Effector CD4-positive, alpha-beta T cell (primary cell): ENCODE data around the gene ADCY1.

Experiments used
- DNase-seq: peaks from one replicate; pipeline ENCODE4 v3.0.0-alpha.2; 2020

The ADCY1 gene

DNA sequence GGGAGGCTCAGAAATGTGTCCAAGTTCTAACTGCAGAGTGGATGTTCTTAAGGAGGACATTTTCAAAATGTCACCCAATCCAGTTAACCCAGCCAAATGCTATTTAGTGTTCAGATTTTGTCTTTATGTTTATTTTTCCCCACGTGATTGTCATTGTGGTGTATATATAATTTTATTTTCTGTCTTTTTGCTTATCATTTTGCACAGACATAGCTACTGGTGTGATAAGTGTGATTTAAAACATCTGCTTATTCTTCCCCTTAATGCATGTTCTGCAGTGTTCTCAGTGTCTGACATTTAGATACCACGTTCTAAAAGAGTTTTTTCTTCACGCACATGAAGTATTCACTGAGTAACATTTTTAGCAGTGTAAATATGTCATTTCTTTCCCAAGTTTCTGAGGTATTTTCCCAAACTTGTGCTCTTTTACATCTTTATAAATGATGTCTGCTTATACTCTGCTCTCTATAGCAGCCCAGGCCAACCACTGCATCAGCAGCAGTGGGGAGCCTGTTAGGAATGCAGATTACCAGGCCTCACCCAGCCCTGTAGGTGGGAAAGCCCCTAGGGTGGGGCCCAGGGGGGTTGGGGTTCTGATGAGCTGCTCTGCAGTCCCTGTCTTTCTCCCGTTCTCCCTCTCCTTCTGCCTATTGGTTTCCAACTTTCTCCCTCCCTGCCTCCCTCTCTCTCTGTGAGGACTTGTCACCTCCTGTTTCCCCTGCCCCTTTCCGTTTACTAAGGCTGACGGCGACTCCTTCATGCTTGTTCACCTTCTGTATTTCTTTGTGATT, 20.8 kb downstream of the ADCY1 start:
- no peak for DNase-seq

DNA sequence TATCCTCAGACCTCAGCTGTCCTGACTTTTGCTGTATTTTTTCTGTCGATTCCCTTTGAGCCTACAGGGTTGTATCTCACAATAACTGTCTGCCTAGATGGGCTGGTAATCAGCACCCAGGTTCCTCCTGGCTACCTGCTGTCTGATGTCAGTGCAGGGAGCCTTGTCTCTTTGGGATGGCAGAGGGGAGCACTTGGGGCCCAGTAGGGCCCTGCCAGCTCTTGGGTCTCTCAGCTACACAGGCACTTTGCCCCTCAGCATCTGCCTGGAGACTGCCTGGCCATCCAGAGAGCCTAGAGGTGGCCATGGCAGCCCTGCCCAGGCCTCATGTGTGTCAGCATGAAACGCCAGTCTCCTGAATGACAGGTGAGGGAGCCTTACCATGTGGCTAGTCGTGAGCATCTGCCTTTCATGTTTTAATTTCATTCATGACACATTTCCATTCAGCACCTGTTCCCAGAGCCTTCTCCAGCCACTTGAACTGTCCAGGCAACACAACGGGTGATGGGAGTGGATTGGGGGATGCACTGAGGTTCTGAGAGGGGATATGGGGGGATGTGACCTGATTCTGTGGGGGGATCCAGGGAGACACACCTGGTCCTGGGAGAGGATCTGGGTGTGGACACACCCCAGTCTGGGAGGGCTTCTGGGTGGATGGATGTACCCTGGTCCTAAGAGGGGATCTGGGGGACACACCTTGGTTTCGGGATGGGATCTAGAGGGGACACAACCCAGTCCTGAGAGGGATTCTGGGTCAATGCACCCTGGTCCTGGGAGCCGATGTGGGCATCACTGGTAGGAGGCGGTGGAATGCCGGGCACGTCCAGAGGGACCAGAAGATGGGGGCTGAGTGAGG, 21.9 kb downstream of the ADCY1 start:
- DNase-seq: no peak

DNA sequence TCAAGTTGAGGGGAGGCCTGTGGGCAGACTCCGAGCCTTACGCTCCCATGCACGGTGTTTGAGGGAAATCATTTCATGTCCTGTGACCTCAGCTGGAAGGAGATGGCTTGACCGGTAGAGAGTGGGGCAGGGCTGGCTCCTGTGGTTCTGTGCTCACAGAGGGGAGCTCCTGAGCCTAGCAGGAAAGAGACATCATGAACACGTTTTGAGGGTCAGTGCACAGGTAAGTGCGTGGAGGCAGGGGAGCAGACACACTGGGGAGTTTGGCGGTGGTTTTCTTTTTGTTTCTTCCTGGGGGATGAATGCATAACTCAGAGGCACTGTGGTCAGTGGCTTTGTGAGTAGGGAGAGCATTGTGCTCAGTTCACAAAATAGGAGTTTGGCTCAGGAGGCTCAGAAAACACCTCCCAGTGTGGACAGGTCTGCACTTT, 22.5 kb downstream of the ADCY1 start:
- no peak for DNase-seq

DNA sequence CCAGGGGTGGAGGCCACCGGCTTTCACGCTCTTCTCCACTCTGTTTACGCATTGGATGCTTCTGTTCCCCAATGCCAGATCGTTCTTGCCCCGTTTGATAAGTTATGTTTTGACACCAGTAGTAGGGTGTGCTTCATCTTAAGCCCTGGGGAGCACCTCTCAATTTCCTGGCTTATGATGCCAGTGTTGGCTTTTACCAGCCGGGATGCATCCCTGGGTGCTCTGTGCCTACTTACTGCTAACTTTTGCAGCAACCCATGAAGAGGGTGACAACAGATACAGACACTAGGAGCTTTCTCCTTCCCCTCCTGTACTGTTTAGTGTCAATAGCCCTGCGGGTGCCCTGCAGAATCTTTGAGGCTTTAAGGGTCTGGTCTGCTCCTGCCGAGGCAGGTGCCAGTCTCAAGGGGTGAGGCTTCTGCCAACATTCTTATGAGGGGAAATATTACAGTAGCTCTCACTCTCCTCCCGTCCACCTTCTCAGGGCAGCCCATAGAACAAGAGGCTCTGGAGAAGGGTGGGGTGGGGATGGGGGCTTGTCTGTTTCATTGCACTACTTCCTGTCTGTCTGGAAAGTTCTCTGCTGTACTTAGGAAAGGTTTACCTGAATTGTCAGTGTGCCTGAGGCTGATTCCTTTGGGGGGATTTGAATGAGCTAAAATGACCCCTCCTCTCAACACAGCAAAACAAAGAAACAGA, 23.3 kb downstream of the ADCY1 start:
- DNase-seq: no peak

DNA sequence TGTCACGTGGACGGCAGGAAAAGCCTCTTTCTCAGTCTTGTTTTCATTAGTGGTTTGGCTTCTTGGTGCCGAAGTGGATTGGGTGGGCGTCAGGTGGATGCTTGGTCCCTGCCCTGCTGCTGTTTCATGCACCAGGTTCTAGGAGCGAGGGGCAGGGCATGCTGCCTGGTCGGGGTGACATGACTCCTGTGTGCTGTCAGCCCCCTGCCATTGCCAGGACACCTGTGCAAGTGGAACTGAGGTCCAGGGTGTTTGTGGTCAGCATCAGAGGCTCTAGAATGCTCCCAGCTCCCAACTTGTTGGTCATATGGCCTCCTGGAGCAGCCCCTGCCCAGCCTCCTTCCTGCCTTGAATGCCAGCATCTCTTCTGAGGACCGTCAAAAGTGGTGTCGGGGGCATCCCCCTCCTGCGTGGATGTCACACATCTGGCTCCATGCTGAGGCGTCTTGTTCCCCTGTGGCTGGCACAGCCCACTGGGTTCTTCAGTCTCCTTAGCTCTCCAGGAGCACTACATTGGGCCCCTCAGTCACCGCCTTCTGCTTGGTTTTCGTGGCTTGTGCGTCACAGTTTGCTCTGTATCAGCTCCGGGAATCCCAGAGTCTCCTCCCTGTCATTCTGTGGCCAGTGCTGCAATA, 24.8 kb downstream of the ADCY1 start:
- DNase-seq: no peak

DNA sequence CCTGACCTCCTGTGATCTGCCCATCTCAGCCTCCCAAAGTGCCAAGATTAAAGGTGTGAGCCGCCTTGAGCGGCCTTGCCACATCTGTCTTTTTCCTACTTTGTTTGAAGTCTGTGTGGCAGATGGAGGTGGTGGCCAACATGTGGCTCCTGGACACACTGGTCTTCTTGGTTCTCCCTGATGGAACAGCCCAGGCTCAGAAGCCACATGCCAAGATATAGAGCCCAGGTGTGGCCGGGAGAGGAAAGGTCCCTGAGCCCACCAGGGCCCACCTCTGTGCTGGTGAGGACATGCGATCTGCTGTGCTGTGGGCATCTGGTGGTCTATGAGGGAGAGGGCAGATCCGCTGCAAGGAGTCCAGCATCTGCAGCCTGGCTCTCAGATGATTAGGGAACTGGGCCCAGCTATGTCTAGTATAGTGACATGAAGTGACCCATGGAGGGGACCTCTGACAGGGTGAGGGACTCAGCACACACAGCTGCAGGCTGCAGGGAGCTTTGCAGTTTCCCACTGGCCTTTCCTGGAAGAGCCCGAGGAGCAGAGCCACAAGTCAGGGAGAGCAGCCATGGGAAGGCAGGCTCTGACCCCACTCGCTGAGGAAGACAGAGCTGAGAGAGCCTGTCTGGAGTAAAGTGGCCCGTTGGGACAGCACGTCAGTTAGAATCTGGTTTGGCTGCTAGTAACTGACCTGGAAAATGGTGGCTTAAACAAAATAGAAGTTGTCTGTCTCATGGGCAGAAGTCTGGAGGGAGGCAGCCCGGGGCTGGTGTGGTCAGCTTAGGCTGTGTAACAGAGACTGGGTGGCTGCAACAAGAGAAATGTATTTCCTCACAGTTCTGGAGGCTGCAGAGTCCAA, 25.9 kb downstream of the ADCY1 start:
- DNase-seq: no peak

DNA sequence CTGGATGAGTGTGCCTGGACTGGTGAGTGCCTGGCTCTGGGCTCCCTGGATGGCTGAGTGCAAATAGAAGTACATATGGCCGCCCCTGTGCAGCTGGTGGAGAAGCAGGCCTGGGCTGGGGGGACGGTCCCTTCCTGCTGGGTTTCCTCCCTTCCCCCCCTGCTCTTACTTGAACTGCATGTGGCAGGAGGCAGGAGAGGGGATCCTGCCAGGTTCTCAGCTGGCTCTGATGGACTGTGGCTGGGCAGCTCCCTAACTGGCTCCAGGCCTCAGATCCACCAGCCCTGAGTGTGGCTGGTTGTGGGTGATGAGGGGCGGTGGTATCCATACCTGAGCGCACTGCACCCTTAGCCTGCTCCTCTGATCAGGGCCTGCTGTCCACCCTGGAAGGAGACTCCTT, 26.9 kb downstream of the ADCY1 start:
- no peak for DNase-seq

DNA sequence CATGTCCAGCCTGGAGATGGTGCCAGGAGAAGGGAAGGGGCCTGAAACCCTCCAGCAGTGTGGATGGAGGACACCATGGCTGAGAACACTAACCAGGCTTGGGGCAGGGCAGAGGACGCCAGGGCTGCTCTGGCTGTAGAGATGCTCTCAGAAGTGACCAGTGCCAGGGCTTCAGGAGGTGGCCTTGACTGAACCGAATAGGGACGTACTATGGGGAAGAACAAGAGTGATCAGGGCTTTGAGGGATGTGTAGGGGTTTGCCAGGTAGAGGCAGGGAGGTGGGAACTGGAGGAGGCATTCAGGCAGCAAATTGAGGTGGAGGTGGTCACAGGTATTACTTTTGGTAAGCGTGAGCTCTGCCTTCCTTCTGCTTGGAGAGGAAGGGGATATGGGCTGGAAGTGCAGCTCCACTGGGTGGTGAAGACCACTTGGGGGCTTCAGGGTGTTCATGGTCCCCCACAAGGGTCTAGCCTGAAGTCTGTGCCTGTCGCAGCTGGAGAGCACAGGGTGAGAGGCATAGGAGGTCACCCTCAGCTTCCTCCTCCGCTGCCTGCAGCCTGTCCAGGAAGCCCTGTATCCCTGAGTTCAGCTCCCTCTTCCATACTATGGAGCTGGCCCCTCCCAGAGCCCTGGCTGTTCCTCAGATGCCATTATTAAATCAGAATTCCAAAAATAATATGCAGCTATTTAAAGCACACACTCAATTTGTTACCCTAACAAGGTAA, 27.8 kb downstream of the ADCY1 start:
- DNase-seq: no peak

DNA sequence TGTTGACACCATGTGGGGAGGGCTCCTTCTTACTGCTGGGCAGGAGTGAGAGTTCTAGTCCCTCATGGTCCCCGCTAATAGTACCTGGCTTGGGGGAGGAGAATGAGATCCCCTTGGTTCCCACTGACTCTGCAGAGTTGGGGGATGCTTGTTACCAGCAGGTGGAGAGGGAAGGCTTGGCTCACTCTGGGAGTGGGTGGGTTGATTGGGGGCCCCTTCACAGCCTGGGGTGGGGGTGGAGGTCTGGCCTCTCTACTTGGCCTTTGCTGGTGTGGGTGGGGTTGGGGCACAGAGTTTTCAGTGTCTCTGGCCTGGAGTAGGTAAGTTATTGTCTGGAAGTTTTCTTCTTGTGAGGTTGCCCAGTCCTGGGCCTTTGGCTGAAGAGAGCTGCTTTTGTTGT, 31.9 kb downstream of the ADCY1 start:
- no peak for DNase-seq

DNA sequence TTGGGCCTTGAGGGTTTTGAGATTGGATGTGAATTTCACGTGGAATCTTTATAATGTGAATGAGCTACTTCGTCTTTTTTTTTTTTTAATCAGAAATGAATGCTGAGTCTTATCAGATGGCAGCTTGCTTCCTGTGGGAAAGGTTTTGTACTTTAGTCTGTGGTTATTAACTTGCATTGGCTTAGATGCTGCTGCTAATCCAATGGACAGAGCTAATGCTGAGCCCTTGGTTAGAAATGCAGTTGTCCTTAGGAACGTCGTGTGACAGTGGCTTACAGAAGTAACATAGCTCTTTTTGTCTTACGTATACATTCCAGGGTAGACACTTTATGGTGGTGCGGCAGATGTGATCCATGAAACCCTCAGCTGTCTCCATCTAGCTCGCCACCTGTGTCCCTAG, 32.8 kb downstream of the ADCY1 start:
- DNase-seq: no peak

DNA sequence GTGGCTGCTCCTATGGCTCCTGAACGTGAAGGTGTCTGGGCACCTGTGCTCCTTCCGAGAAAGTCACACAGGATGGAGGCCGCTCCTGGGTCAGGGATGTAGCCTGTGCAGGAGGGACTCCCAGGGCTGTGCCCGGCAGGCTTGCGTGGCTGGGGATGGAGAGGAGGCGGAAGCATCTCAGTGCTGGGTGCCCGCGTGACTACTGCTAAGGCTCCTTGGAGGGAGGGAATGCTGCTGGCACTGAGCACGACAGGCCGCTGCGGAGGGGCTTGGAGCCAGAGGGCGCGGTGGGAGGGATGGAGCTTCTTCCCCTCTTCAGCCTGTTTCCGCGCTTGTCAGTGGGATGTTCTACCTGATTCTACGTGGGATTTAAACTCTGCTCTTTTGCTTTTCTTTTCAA, 35.0 kb downstream of the ADCY1 start:
- DNase-seq: no peak

DNA sequence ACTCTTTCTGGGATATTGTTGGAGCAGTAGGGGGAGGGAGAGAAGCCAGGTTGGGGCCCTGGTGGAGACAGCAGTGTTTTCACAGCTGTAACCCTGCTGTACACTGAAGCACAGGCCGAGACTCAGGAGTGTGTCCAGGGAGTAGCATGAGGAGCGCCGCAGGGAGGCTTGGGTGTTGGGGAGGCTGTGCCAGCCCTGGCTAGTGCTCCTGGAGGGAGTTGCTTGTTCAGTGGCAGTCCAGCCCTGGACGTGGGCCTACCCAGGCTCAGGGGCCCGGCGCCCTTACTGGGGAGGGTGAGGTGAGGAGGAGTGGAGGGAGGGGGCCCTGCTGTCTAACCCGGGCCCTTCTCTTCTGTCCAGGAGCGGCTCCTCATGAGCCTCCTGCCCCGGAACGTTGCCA, 35.9 kb downstream of the ADCY1 start:
- no peak for DNase-seq

DNA sequence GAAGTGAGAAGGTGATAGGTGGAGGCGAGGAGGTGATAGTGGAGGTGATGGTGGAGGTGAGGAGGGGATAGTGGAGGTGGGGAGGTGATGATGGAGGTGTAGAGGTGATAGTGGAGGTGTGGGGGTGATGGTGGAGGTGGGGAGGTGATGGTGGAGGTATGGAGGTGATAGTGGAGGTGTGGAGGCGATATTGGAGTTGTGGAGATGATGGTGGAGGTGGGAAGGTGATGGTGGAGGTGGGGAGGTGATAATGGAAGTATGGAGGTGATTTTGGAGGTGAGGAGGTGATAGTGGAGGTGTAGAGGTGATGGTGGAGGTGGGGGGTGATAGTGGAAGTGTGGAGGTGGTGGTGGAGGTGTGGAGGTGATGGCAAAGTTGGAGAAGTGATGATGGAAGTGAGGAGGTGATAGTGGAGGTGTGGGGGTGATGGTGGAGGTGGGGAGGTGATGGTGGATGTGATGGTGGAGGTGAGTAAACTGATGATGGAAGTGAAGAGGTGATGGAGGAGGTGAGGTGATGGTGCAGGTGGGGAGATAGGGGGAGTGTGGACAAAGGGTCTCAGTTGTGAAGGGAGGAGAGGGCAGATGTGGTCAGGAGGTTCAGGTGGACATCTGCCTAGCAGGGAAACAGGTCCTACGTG, 36.6 kb downstream of the ADCY1 start:
- no peak for DNase-seq

DNA sequence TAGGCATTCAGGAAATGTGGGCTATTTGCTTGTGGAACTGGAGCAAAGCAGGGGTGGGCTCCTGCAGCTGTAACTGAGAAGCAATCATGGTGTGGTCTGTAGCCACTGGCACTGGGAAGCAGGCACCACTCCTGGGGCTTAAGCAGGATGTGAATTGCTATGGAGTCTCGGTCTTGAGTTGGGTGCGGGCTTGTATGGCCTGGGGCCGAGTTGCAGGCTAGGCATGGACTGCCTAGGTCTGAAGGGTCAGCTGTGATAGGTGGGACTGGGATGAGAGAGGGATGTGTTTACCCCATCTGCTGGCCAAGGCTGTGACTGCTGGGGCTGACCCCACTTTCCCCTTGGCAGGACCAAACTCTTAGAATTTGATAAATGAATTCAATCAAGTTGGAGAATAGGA, 43.0 kb downstream of the ADCY1 start:
- no peak for DNase-seq

DNA sequence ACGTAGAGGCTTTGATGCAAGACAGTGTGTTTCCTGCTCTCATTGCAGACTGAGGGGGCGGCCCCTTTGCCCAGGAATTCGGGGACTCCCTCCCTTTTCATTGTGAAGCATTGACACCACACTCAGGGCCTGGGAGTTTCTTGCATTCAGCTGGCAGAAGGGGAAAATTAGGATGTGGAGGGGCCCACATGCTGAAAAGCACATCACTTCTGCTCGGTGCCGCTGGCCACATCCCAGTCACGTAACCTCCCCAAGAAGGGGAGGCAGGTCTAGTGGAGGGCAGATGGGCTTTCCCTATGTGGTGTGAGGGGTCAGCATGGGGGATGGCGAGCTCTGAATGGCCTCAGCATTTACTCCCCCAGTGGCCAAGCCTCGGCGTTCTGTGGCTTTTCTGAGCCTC, 47.9 kb downstream of the ADCY1 start:
- no peak for DNase-seq

DNA sequence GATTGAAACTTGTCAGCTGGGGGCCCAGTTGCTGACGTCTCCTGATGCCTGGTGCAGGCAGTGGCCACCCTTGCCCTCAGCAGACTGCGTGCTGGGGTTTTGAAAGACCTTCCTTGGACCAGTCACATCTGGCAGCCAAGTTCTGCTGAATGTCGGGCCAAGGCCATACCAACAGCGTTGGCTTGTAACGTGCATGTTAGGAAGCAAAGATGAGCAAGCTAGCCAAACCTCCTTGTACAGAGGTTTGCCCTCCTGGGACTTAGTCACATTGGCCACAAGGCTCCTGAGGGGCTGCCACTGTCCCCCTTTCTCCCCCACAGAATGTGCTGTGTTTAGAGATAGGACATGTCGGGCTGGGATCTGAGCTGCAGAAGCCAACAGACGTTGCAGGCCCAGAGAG, 49.0 kb downstream of the ADCY1 start:
- no peak for DNase-seq

DNA sequence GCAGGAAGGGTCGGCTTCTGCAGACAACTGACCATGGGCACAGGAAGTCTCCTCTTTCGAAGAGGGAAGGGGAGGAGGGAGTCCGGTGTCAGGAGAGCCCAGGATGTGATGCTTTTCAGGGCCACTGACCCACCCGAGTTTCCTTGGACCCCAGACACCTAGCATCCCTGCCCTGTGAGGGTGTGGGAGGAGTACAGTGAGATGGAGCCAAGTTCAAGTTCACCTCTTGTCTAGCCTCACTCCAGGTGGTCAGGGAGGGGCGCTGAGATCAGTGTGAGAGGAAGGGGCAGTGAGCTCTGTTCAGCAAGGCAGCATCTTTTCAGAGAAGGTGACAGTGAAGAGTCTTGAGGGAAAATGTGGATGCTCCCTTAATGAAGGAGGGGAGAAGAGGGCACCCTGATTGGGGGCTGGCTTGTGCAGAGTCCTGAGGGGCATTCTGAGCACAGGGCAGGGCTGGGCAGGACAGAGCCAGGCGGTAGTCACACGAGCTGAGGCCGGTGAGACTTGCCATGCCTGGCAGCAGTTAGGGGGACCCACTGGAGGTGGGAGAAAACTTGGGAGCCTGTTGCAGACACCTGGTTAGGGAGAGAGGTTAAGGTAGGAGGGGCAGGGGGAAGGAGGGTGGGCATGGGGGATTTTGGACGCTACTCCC, 49.7 kb downstream of the ADCY1 start:
- DNase-seq: no peak

DNA sequence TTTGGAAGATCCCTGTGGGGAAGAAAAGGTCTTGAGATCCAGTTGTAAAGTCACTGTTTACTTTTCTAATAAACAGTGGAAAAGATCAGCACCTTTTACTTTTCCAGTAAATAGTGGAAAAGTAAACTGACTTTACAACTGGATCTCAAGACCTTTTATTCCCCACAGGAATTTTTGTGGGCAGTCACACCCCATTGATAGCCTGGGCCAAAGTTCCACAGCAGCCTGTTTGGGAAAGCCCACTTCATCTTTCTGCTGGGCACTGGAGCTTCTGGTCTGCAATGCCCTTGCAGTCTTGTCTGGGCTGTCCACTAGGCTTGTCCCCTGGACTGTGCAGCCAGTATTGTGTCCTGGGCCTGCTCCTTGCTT, 50.2 kb downstream of the ADCY1 start:
- DNase-seq: no peak

DNA sequence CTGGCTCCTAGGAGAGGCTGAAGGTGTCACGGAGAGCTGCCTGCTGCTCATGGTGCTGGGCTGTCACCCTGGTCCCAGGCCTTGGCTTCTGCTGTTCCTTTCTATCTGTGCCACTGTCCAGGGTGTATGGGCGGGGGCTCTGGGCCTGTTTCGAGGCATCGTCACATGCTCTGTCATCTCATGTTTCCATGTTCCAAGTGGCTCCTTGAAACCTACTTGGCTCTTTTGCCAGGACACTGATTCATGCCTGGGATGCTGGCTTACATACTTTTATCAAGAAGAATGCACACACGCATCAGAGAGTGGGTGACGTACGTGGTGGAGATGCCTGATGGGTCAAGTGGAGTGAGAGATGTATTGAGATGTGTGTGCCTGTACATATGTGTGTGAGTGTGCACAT, 50.9 kb downstream of the ADCY1 start:
- DNase-seq: no peak

DNA sequence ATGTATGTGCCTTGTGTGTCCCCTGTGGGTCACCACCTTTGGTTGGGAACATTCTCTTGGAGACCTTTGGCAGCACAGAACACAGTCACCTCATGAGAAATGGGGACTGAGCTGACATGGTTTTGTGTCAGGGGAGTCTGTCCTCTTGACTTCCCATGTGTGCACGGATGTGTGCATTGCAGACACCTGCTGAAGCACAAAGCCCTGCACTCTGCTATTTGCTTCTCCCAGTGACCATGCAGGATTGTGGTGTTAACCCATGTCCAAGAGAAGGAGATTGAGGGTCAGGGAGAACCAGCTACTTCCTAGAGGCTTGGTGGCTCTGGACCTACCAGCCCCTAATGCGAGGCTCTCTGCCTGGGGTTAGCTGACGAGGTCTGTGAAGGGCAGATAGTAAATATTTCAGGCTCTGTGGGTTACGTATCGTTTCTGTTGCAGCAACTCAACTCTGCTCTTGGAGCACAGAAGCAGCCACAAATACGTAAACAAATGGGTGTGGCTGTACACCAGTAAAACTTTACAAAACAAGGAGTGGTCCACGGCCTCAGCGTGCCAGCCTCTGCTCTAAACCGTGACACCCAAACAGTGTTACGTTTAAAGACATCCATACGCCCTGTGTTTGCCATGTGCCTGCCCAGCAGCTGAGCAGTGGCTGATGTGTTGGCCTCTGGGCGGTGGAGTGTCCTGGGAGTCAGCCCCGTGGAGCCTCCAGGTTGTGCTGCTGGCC, 51.7 kb downstream of the ADCY1 start:
- DNase-seq: no peak
